Superior temporal gyrus (tissue), 1 donor: Measurements from ENCODE around the gene ISLR.
A peak's percentile ranks its signal among the peaks of the same experiment; 100 is the strongest.

Experiments
- DNase-seq: peaks from one replicate; pipeline ENCODE4 v3.0.0-alpha.2; 2016; ENCODE audit errors: extremely low spot score

ISLR gene

GRCh38 chr15:74172701-74173379, 670 bp upstream of the ISLR start:
- DNase-seq: no peak

GRCh38 chr15:74174219-74174957, 878 bp downstream of the ISLR start:
- no peak for DNase-seq

DNA sequence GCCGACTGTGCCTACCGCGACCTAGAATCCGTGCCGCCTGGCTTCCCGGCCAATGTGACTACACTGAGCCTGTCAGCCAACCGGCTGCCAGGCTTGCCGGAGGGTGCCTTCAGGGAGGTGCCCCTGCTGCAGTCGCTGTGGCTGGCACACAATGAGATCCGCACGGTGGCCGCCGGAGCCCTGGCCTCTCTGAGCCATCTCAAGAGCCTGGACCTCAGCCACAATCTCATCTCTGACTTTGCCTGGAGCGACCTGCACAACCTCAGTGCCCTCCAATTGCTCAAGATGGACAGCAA, 1.4 kb downstream of the ISLR start:
- DNase-seq: no peak

GRCh38 chr15:74175271-74176191, 2.0 kb downstream of the ISLR start:
- no peak for DNase-seq

- DNase-seq: no peak
Measured at GRCh38 chr15:74176262-74177214, 3.0 kb downstream of the ISLR start.

- DNase-seq: no peak
Measured at GRCh38 chr15:74178326-74179100, 5.0 kb downstream of the ISLR start.

GRCh38 chr15:74179101-74179841, 5.8 kb downstream of the ISLR start:
- DNase-seq: peak; percentile 42

DNA sequence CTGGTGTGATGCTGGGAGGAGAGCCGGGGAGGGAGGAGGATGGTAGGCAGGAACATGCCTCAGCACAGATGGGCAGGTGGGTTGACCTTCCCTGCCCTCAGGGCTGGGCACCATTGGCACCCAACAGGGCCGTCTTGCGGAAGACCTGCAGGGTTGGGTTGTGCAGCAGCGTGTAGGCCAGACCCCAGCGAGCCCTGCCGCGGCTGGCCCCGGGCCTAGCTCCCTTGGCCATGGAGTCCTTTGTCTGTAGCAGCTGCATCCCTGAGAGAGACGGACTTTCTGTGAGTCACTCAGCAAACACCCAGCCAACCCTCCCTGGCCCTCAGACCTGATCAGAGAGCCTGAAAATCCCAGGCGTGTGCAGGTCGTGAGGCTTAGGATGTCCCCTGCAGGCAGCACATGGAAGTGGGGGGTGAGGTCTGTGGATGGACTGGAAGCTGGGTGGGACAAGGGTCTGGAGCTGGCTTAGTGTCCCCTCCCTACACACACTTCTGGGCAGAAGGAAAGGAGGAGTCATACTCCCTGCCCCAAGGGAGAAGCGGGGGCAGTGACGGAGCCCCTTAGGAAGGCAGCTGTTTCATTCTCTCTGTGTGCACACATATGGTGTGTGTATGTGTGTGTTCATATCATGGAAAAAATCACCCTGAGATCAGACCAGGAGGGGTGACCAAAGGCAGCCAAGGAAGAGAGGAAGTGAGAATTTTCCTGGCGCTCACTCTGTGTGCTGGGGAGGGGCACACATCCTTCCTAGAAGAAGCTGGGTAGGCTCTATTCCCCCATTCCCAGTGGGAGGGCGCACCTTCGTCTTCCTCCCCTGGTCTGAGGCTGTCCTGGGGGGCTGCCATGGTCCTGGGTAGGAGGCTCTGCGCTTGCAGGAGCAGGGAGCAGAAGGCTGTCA, 6.7 kb downstream of the ISLR start:
- no peak for DNase-seq

- no peak for DNase-seq
Measured at GRCh38 chr15:74180881-74181602, 7.5 kb downstream of the ISLR start.

DNA sequence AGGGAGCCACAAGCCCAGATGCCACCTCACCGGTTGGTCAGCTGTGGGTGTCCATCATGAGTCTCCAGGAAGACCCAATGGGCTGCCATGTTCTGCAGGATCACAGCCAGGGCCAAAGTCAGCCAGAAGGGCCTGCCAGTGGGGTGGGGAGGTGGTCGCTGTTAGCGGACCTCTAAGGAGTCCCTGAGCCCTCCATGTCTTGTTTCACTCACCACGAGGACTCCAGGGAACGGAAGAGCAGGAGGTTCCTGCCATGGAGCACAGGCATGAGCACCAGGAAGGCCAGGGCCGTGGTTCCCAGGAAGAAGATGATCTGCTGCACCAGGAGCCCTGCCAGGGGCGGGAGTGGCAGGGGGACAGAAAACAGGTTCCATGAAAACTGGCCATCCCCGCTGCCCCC, 8.6 kb downstream of the ISLR start:
- no peak for DNase-seq

- DNase-seq: no peak
Measured at GRCh38 chr15:74184582-74185091, 11.1 kb downstream of the ISLR start.

- no peak for DNase-seq
Measured at GRCh38 chr15:74185710-74186348, 12.3 kb downstream of the ISLR start.

- DNase-seq: no peak
Measured at GRCh38 chr15:74188216-74188615, 14.7 kb downstream of the ISLR start.

DNA sequence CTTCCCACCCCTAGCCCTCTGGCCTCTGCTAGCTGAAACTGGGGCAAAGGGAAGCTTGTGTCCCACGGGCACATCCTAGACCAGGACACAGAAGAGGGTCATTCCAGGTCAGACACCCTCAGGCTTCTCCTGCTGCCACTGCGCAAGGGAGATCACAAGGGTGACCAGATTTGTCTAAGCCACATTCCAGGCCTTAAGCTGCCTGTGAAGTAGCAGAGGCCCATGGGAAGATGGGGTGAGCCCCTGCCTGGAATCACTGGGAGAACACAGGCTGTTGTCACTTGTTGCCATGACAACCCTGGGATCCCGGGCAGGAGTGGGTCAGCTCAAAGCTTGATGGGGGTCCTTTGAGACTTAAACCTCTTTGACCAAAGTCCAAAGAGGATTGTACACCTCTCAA, 18.3 kb downstream of the ISLR start:
- DNase-seq: no peak

GRCh38 chr15:74192751-74193150, 19.2 kb downstream of the ISLR start:
- no peak for DNase-seq

DNA sequence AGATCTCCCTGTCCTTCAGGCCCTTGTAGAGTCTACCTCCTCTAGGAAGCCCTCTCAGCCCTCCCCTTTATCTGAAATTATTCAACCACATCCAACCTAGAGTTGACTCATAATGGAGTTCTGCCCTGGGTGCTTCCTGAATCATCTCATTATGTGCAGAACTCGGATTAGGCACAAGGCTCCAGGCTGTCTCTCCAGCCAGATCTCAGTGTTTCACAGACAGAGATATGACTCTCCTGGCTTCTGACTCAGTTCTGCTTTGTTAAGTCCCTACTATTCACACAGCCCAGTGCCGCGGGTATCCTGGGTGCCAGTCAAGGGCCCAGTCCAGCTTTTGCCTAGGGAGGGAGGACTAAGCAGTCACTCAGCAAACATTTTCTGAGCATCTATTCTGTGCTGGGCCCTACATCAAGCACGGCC, 19.8 kb downstream of the ISLR start:
- DNase-seq: no peak

GRCh38 chr15:74193905-74194304, 20.4 kb downstream of the ISLR start:
- no peak for DNase-seq
